Endothelial cell of umbilical vein (primary cell): ENCODE measurements around the gene FBXO3.

Experiments
- POLR2A ChIP-seq: IDR thresholded peaks from 2 replicates; pipeline ENCODE4 v1.6.1; 2012; ENCODE audit warnings: low read depth, mild to moderate bottlenecking, control low read depth, low read length
- TF ChIP-seq, protein P1 (sequence below), 2 donors: IDR thresholded peaks; 1 replicate in 1 of 2; 2 replicates in 1 of 2; pipeline ENCODE4 v1.5.1; 2011; ENCODE audit warnings: low read length in 2 of 2, mild to moderate bottlenecking in 2 of 2, moderate library complexity in 2 of 2, control low read depth in 1 of 2, inconsistent platforms in 1 of 2, low read depth in 1 of 2; ENCODE audit not compliant: insufficient read depth in 1 of 2; ENCODE audit errors: extremely low read depth in 1 of 2

DNA sequence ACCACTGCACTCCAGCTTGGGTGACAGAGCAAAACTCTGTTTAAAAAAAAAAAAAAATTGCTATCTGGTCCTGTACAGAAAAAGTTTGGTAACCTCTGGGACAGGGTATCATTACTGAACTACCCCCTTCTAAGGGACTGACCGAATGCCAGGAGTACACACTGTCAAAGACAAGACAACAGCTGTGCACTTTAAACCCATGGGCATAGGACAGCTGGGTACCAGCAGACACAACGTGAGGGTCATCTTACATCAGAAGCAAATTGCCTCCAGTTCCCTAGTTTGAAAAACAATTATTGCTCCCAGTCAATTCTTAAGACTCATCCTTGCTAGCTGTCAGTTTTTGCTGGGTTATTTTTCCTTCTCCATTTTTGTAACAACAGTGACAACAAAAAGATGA lies 55.9 kb downstream of the FBXO3 start:
- TF ChIP-seq, protein P1, sequence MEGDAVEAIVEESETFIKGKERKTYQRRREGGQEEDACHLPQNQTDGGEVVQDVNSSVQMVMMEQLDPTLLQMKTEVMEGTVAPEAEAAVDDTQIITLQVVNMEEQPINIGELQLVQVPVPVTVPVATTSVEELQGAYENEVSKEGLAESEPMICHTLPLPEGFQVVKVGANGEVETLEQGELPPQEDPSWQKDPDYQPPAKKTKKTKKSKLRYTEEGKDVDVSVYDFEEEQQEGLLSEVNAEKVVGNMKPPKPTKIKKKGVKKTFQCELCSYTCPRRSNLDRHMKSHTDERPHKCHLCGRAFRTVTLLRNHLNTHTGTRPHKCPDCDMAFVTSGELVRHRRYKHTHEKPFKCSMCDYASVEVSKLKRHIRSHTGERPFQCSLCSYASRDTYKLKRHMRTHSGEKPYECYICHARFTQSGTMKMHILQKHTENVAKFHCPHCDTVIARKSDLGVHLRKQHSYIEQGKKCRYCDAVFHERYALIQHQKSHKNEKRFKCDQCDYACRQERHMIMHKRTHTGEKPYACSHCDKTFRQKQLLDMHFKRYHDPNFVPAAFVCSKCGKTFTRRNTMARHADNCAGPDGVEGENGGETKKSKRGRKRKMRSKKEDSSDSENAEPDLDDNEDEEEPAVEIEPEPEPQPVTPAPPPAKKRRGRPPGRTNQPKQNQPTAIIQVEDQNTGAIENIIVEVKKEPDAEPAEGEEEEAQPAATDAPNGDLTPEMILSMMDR (IDR thresholded peaks at IDR 0.05; ENCODE audit: extremely low read depth in 1 of 2, insufficient read depth in 1 of 2, low read depth in 1 of 2, low read length in 2 of 2) = no peak
- peak; percentile 8 for TF ChIP-seq POLR2A
